ENCODE data around the gene GPR68.

GPR68 gene

DNA sequence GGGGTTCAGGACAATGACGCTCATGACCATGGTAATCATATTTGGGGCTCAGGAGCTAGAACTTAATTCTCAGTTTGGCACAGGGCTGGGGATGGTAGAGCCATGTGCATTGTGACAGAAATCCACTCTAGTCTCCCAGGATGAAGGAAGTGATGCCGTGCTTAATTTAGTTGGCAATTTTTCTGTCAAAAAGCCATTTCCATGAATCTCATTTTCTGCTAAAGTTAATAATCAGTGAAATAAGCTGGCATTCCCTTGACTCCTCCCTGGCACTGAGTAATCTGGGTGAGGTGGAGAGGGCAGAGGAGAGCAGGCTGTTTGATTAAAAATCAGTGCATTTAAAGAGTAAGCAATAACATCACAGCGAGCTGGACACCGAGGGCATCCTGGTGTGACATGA lies 45.0 kb upstream of the GPR68 start:
- TF ChIP-seq, protein P1, sequence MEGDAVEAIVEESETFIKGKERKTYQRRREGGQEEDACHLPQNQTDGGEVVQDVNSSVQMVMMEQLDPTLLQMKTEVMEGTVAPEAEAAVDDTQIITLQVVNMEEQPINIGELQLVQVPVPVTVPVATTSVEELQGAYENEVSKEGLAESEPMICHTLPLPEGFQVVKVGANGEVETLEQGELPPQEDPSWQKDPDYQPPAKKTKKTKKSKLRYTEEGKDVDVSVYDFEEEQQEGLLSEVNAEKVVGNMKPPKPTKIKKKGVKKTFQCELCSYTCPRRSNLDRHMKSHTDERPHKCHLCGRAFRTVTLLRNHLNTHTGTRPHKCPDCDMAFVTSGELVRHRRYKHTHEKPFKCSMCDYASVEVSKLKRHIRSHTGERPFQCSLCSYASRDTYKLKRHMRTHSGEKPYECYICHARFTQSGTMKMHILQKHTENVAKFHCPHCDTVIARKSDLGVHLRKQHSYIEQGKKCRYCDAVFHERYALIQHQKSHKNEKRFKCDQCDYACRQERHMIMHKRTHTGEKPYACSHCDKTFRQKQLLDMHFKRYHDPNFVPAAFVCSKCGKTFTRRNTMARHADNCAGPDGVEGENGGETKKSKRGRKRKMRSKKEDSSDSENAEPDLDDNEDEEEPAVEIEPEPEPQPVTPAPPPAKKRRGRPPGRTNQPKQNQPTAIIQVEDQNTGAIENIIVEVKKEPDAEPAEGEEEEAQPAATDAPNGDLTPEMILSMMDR (conservative IDR thresholded peaks at IDR 0.05; ENCODE audit: low read depth), result no peak
- H3K27ac ChIP-seq, result peak overlapping the region; percentile 21; the same call in 1 of the 2 replicates
- POLR2A ChIA-PET (ENCODE audit: low non-redundant PET), result interaction anchor here (0.6 kb wide), 1 partner anchor 45 kb away, joined by 3 read pairs; the partner anchor contains the start of gene GPR68
- CTCF ChIA-PET, result interaction anchor here (0.9 to 1.1 kb wide), 2 partner anchors 115 to 120 kb away, joined by 3 to 4 read pairs; no protein-coding TSS in a partner anchor
- DNase-seq (ENCODE audit: low spot score), result no peak

DNA sequence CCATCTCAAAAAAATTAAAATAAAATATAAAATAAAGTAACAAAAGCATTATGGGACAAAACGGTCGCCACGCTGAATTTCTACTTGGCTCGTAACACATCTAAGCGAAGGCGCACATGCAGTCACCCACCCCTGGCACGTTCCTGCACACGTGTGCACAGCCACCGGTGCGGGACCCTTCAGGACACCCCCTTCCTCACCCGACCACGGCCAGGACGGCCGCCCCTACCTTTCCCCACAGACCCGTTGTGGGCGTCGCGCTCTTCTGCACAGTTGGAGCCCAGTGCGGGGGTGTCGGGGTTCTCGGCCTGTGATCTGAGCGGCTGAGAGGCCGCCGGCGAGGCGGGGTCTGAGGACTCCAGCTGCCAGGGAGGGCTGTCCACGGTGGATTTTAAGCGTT lies 44.4 kb upstream of the GPR68 start:
- peak overlapping the region; percentile 21 for H3K27ac ChIP-seq
- no peak for DNase-seq (ENCODE audit: low spot score)
- TF ChIP-seq, protein P1 (conservative IDR thresholded peaks at IDR 0.05; ENCODE audit: low read depth), result no peak
- POLR2A ChIA-PET (ENCODE audit: low non-redundant PET), result no interaction called here
- CTCF ChIA-PET, result interaction anchor here (0.7 to 2.2 kb wide), 3 partner anchors 114 to 121 kb away, joined by 3 to 9 read pairs (median 3); no protein-coding TSS in a partner anchor

DNA sequence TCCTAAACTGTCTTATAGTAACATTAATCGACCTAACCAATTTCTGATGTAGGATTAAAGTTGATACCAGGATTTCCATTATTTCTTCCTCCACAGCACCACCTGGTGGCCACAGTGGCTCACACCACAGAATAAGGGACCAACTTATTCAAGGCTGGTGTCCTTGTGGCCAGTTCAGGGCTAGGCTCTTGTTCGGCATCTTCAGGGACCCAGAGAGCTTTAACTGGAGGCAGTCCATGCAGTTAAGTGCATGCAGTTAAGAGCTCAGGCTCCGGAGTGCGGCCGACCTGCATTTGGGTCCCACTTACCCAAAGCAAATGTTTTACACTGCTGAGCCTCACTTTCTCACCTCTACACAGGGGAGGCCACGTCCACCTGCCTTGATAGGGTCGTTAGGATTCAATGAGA lies 42.0 kb upstream of the GPR68 start:
- ChIA-PET POLR2A (ENCODE audit: low non-redundant PET) (no interaction called here), CTCF (interaction anchor here (0.5 to 4.0 kb wide), 8 partner anchors 17 to 128 kb away, joined by 3 to 40 read pairs (median 4); no protein-coding TSS in a partner anchor)
- DNase-seq (ENCODE audit: low spot score), result peak; percentile 74
- TF ChIP-seq, protein P1 (conservative IDR thresholded peaks at IDR 0.05; ENCODE audit: low read depth), result peak; percentile 85
- H3K27ac ChIP-seq, result peak overlapping the region; percentile 44

DNA sequence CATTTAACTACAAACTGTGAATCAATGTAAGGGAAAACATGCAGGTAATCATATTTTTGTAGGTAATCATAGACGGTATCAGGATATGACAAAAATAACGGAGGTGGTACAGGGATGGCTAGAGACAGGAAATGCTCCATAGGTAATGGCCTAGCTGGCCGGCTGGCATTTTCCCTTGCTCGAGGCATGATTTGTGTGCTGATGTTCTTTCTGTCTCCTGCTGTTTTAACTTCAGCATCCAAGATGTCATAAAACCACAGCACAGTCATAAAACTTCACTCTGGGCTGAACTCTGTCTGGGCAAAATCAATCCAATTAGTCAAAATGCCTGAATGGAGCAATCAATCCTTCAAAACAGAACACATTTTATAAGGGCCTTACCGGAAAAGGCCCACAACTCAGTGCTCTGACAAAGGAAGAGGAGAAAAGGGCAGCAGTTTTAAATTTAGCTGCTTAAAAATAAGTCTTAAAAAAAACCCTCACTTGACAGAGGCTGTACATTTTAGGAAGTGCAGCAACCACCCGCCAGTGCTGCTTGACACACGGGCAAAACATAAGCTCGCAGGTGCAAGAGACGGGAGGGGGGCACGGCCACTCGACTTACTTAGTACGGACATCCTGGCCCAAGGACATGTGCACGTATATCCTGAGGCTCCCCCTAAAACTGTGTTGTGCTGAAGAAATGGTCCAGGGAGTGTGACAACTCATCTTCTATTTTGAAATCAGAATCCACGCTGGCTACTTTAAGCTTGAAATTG lies 40.5 kb upstream of the GPR68 start:
- DNase-seq (ENCODE audit: low spot score), result no peak
- H3K27ac ChIP-seq, result peak overlapping the region; percentile 80
- ChIA-PET CTCF (interaction anchor here (0.9 to 4.0 kb wide), 2 partner anchors 108 to 111 kb away, joined by 4 to 40 read pairs; no protein-coding TSS in a partner anchor), POLR2A (ENCODE audit: low non-redundant PET) (no interaction called here)
- TF ChIP-seq, protein P1 (conservative IDR thresholded peaks at IDR 0.05; ENCODE audit: low read depth), result no peak

DNA sequence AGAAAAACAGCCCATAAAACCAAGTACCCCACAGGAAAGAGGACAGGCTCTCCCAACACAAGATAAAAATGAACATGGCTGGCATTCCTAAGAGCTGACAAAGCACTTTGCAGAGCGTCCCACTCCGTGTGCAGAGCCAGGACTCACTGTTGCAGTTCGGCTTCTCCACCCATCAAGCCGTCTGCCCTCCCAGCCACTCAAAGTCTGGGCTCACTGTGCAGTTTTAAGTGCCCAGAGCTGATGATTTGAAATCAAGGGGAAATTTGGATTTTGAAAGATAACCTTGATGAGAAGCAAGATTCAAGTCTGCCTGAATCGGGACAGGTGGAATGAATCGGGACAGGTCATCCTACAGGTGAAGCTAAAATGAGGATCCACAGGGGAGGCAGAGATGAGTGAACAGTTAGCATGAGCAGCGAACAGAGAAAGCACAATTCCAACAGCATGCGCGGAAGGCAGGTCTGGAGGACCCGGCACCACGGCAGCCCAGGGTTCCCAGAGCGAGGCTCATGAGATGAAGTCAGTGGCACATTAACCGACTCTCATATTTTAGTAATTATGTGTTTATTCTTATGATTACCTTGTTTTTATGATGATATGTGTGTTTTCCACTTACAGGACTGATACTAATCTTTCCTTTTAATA lies 39.8 kb upstream of the GPR68 start:
- DNase-seq (ENCODE audit: low spot score), result peak; percentile 75
- H3K27ac ChIP-seq, result peak overlapping the region; percentile 80
- TF ChIP-seq, protein P1 (conservative IDR thresholded peaks at IDR 0.05; ENCODE audit: low read depth), result no peak
- ChIA-PET CTCF (interaction anchor here (4.0 kb wide), 1 partner anchor 107 kb away, joined by 40 read pairs; no protein-coding TSS in a partner anchor), POLR2A (ENCODE audit: low non-redundant PET) (no interaction called here)

DNA sequence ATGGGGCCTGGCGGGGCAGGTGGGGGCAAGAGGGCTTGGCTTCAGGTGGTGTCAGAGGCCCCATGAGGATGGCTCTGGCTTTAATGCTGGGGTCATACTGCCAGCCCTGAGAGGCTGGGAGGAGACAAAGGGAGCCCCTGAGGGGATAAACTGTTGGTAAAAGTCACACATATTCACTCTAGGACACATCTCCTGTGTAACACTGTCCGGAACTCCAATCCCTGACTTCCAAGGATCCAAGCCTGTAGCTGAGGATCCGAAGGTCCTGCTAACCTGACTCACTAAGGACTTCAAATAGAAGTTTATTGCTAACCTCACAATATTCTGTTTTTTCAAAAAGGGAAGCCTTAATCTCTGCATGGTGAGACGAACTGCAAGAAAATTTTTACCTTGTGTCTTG lies 39.2 kb upstream of the GPR68 start:
- no peak for DNase-seq (ENCODE audit: low spot score)
- TF ChIP-seq, protein P1 (conservative IDR thresholded peaks at IDR 0.05; ENCODE audit: low read depth), result no peak
- CTCF ChIA-PET, result interaction anchor here (4.0 kb wide), 1 partner anchor 106 kb away, joined by 40 read pairs; no protein-coding TSS in a partner anchor
- POLR2A ChIA-PET (ENCODE audit: low non-redundant PET), result no interaction called here
- peak overlapping the region; percentile 80 for H3K27ac ChIP-seq

Data from RWPE1 (cell line).